Stomach (tissue), 4 donors: Measurements from ENCODE around the gene PIK3CB.

ENCODE experiments used
- POLR2A ChIP-seq, 4 donors: fragments of 450-650 bp; IDR thresholded peaks; one replicate each; pipeline ENCODE4 v1.6.1; 2016; ENCODE audit warnings: antibody characterized with exemption in 4 of 4, control low read depth in 2 of 4, mild to moderate bottlenecking in 1 of 4, moderate library complexity in 1 of 4
- TF ChIP-seq, protein P1 (sequence below), 7 experiments: fragments of 450-650 bp in 4 of 7; fragments of 200-600 bp in 3 of 7; sonication (generic) in 3 of 7; IDR thresholded peaks; one replicate each; pipeline ENCODE4 v1.5.1; 2016 to 2019; ENCODE audit warnings: antibody characterized with exemption in 7 of 7, control low read depth in 2 of 7, mild to moderate bottlenecking in 1 of 7

DNA sequence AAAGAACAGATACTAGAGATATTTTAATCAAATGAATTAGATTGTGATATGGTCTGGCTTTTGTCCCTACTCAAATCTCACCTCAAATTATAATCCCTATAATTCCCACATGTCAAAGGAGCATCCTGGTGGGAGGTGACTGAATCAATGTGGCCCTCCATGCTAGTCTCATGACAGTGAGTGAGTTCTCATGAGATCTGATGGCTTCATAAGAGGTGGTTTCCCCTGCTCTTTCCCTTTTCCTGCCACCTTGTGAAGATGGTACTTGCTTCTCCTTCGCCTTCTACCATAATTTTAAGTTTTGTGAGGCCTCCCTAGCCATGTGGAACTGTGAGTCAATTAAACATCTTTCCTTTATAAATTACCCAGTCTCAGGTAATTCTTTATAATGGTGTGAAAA lies 143.4 kb downstream of the PIK3CB start:
- TF ChIP-seq POLR2A (IDR thresholded peaks at IDR 0.05) = no peak
- TF ChIP-seq, protein P1, sequence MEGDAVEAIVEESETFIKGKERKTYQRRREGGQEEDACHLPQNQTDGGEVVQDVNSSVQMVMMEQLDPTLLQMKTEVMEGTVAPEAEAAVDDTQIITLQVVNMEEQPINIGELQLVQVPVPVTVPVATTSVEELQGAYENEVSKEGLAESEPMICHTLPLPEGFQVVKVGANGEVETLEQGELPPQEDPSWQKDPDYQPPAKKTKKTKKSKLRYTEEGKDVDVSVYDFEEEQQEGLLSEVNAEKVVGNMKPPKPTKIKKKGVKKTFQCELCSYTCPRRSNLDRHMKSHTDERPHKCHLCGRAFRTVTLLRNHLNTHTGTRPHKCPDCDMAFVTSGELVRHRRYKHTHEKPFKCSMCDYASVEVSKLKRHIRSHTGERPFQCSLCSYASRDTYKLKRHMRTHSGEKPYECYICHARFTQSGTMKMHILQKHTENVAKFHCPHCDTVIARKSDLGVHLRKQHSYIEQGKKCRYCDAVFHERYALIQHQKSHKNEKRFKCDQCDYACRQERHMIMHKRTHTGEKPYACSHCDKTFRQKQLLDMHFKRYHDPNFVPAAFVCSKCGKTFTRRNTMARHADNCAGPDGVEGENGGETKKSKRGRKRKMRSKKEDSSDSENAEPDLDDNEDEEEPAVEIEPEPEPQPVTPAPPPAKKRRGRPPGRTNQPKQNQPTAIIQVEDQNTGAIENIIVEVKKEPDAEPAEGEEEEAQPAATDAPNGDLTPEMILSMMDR (IDR thresholded peaks at IDR 0.05) = no peak
